ENCODE measurements around the gene PLA2G4F. TPM values are rescaled to one million over a fixed set of nuclear protein-coding genes. Genes with fewer than 3 reads are reported as not detected.
A peak's percentile ranks its signal among the peaks of the same experiment; 100 is the strongest.
"Not testable (repeated sequence)": the region's sequence is repeated elsewhere in the genome, so short reads cannot be mapped to it uniquely, and the experiment has no call there.

The PLA2G4F gene
- total RNA-seq, 2 donors from 2014 or later: not detected

DNA sequence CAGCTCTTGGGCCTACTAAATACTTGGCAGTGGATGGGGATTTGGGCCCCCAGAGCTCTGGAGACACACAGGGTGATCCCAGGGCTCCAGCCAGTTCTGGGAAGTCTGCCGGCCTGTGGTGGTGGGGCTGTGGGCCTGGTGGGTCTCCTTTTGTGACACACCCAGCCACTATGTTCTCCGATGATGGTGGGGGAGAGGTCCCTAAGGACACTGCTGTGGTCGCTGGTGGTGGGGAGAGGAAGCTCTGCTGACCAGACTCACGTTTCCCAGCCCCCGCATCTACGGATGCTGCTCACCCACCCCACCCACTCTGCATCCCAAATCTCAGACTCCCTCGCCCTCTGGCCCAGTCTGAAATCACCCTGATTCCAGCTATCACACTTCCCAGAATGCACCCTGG lies 62.5 kb downstream of the PLA2G4F start:
- Mint-ChIP-seq H3K9me3 (no peaks in the 10 kb centered on the region), H3K27ac (no peak overlapping the region), H3K4me3 (no peak overlapping the region), H3K27me3 (peaks cover 14% of the 10 kb centered on the region), H3K36me3 (ENCODE audit: low read depth) (no peaks in the 10 kb centered on the region), H3K4me1 (peaks cover 7% of the 10 kb centered on the region)
- no peak for ATAC-seq (replicated peaks)

DNA sequence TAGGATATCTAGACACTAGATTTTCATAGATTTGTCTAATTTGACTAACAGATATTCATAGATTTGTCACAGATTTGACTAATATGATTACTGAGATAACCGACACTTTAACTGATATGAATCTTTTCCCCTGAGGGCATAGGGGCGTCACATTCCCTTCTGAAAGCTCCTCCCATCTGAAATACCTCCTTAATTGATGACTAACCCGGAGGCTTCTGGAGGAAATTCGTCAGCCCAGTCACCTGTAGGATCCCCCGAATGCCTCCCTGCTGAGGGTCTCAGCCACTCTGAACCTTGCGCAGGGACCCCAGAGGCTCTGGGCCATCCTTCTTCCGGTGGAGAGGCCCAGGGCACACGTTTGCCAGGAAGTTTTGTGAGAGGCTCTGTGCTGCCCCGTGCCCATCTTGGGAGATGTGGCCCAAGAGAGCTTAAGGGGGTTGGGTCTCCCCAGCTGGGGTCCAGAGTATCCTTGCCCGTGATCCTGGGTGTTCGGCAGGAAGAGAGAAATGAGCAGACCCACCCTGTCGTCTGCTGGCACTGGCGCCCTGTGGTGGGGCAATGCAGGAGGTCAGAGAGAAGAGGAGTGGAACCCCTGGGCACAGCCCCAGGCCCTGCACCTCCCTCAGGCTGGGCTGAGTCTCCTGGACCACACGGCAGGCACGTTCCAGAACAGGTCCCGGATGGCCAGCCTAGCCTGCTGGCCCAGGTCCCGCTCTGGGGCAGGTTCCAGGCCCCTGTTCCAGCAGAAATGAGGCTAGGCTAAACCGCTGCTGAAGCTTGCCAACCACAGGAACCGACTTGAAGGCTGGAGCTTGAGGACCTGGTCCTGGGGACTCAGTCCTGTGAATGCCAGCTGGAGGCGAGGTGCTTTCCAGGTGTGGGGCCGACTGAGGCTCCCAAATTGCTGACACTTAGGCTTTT lies 63.8 kb downstream of the PLA2G4F start:
- no peaks in the 10 kb centered on the region for H3K9me3 Mint-ChIP-seq
- H3K36me3 Mint-ChIP-seq (ENCODE audit: low read depth): no peaks in the 10 kb centered on the region
- H3K4me3 Mint-ChIP-seq: peak overlapping the region; percentile 19
- peak; percentile 78 for ATAC-seq (replicated peaks)
- H3K27ac Mint-ChIP-seq: peak overlapping the region; percentile 50
- peaks cover 7% of the 10 kb centered on the region for H3K4me1 Mint-ChIP-seq
- peaks cover 11% of the 10 kb centered on the region for H3K27me3 Mint-ChIP-seq

- Mint-ChIP-seq H3K4me3 (peak overlapping the region; percentile 19), H3K27ac (peak overlapping the region; percentile 50)
- not testable (repeated sequence) for H3K4me1 Mint-ChIP-seq; H3K36me3 Mint-ChIP-seq (ENCODE audit: low read depth); H3K9me3 Mint-ChIP-seq; ATAC-seq (replicated peaks); H3K27me3 Mint-ChIP-seq
Measured at GRCh38 chr15:42091753-42092397, 64.6 kb downstream of the PLA2G4F start.

DNA sequence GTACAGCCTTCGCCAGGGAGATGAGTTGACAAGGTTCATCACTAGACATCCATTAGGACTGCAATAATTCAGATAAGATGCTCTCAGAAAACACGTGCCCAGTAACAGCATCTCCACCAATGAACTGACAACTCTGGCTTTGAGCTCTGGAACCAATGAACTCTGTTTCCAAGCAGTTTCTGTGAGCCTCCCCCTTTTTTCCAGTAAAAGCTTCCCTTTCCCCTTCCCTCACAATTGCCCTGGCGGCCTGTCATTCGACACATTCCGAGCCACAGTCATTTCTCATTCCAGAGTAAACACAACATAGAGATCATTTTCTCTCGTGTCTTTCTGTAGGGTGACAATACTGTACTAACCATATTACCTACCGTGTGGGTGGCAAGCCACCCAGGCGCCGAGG lies 65.7 kb downstream of the PLA2G4F start:
- no peak for ATAC-seq (replicated peaks)
- Mint-ChIP-seq H3K36me3 (ENCODE audit: low read depth) (no peaks in the 10 kb centered on the region), H3K27me3 (peaks cover 6% of the 10 kb centered on the region), H3K9me3 (no peaks in the 10 kb centered on the region), H3K4me1 (peaks cover 7% of the 10 kb centered on the region), H3K27ac (no peak overlapping the region), H3K4me3 (no peak overlapping the region)

- peaks cover 7% of the 10 kb centered on the region for H3K4me1 Mint-ChIP-seq
- H3K4me3 Mint-ChIP-seq: no peak overlapping the region
- H3K9me3 Mint-ChIP-seq: no peaks in the 10 kb centered on the region
- no peak for ATAC-seq (replicated peaks)
- no peak overlapping the region for H3K27ac Mint-ChIP-seq
- H3K27me3 Mint-ChIP-seq: peaks cover 6% of the 10 kb centered on the region
- no peaks in the 10 kb centered on the region for H3K36me3 Mint-ChIP-seq (ENCODE audit: low read depth)
Measured at GRCh38 chr15:42090370-42090769, 66.1 kb downstream of the PLA2G4F start.

DNA sequence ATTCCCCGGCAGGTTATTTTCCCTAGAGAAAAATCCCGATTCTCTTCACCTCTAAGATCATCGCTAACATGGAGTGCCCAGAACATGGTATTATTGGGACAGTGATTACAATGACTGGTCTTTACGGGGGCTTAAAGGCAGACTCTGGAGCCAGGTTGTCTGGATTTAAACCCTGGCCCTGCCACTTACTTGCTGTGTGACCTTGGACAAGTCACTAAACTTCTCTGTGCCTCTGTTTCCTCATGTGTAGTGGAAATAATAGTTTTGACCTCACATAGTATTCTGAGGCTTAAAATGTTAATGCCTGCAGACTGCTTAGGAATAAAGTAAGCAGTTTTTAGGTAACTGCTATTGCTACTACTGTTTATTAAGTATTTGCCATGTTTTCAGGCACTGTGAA lies 66.5 kb downstream of the PLA2G4F start:
- ATAC-seq (replicated peaks): no peak
- H3K27me3 Mint-ChIP-seq: peaks cover 6% of the 10 kb centered on the region
- H3K4me1 Mint-ChIP-seq: peaks cover 7% of the 10 kb centered on the region
- H3K4me3 Mint-ChIP-seq: no peak overlapping the region
- no peaks in the 10 kb centered on the region for H3K9me3 Mint-ChIP-seq
- no peak overlapping the region for H3K27ac Mint-ChIP-seq
- H3K36me3 Mint-ChIP-seq (ENCODE audit: low read depth): no peaks in the 10 kb centered on the region

Other genes starting within 250 kb of the PLA2G4F start
- 10 to 100 TPM; 51.0 to 56.3 TPM for gene EHD4, start 184.1 kb downstream of the PLA2G4F start, total RNA-seq
- gene PLA2G4E, start 135.6 kb downstream of the PLA2G4F start, total RNA-seq: under 1 TPM in 1 of 2 donors, not detected in 1; 0.13 TPM
- gene PLA2G4D, start 62.1 kb downstream of the PLA2G4F start, total RNA-seq: under 1 TPM in 1 of 2 donors, not detected in 1; 0.09 TPM
- gene VPS39, start 51.7 kb upstream of the PLA2G4F start, total RNA-seq: 10 to 100 TPM; 54.6 to 73.6 TPM
- gene GANC, start 116.6 kb upstream of the PLA2G4F start, total RNA-seq: 10 to 100 TPM; 27.6 to 29.2 TPM
- gene TMEM87A, start 116.8 kb upstream of the PLA2G4F start, total RNA-seq: 10 to 100 TPM; 43.5 to 46.8 TPM
- gene CAPN3, start 202.9 kb upstream of the PLA2G4F start, total RNA-seq: 1 to 10 TPM; 3.2 to 4.6 TPM